SJCRH30 (cell line): ENCODE data around the gene ZNF689. TPM values are rescaled to one million over a fixed set of nuclear protein-coding genes. Genes with fewer than 3 reads are reported as not detected.
"Not testable (repeated sequence)": the region's sequence is repeated elsewhere in the genome, so short reads cannot be mapped to it uniquely, and the experiment has no call there.

Source experiments
- DNase-seq, 2 experiments: peaks; one replicate each; pipeline ENCODE4 v3.0.0-alpha.2; 2015 to 2020
- H3K27ac ChIP-seq: fragments of 250-450 bp; sonication (Bioruptor Pico); 2 replicates; pipeline ENCODE4 v1.5.1; 2020; ENCODE audit warnings: mild to moderate bottlenecking, moderate library complexity
- H3K27me3 ChIP-seq: fragments of 250-450 bp; sonication (Bioruptor Pico); 2 replicates; pipeline ENCODE4 v1.5.1; 2020; ENCODE audit warnings: mild to moderate bottlenecking, moderate library complexity
- H3K36me3 ChIP-seq: fragments of 250-450 bp; sonication (Bioruptor Pico); 2 replicates; pipeline ENCODE4 v1.5.1; 2020; ENCODE audit warnings: mild to moderate bottlenecking, moderate library complexity
- H3K4me1 ChIP-seq: fragments of 250-450 bp; sonication (Bioruptor Pico); 2 replicates; pipeline ENCODE4 v1.5.1; 2020; ENCODE audit warnings: mild to moderate bottlenecking, moderate library complexity
- H3K4me3 ChIP-seq: fragments of 250-450 bp; sonication (Bioruptor Pico); 2 replicates; pipeline ENCODE4 v1.5.1; 2020; ENCODE audit warnings: mild to moderate bottlenecking, moderate library complexity
- H3K9me3 ChIP-seq: fragments of 250-450 bp; sonication (Bioruptor Pico); replicated peaks from 2 replicates; pipeline ENCODE4 v1.5.1; 2020; ENCODE audit warnings: mild to moderate bottlenecking, moderate library complexity
- total RNA-seq: library from RNA; depleted of rRNA; stranded (reverse); fragments of >200 nt; shearing (Covaris generic); gene quantifications from 2 replicates; pipeline ENCODE4 v1.2.3, GENCODE V29; 2014

The ZNF689 gene
- total RNA-seq, 1 experiment from 2014 or later: 16.4 TPM

DNA sequence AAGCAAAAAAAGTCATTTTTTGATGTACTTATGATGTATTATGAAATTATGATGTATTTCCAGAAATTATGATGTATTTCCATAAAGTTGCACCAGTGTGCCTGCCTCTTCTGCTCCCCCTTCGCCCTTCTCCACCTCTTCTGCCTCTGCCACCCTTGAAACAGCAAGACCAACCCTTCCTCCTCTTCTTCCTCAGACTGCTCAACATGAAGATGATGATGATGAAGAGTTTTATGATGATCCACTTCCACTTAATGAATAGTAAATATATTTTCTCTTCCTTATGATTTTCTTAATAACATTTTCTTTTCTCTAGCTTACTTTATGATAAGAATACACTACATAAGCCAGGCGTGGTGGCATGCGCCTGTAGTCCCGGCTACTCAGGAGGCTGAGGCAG, 17.3 kb downstream of the ZNF689 start:
- H3K4me3 ChIP-seq: no peak overlapping the region
- H3K4me1 ChIP-seq: no peaks in the 10 kb centered on the region
- 0 out of 2 replicates have a peak, but pooled peaks cover 2% of the 10 kb centered on the region for H3K9me3 ChIP-seq
- H3K36me3 ChIP-seq: no peaks in the 10 kb centered on the region
- no peaks in the 10 kb centered on the region for H3K27me3 ChIP-seq
- no peak overlapping the region for H3K27ac ChIP-seq
- no peak for DNase-seq

- not testable (repeated sequence) for H3K4me3 ChIP-seq, H3K36me3 ChIP-seq, H3K4me1 ChIP-seq, H3K27me3 ChIP-seq, DNase-seq, H3K9me3 ChIP-seq, H3K27ac ChIP-seq
Measured at GRCh38 chr16:30590869-30591268, 19.3 kb downstream of the ZNF689 start.

GRCh38 chr16:30589582-30589981, 20.6 kb downstream of the ZNF689 start:
- H3K4me3 ChIP-seq, H3K27me3 ChIP-seq, H3K4me1 ChIP-seq, H3K36me3 ChIP-seq, H3K9me3 ChIP-seq, H3K27ac ChIP-seq, DNase-seq: not testable (repeated sequence)

GRCh38 chr16:30588651-30589050, 21.5 kb downstream of the ZNF689 start:
- no peak for DNase-seq
- no peaks in the 10 kb centered on the region; the same call in 1 of the 2 replicates for H3K4me1 ChIP-seq
- no peaks in the 10 kb centered on the region for H3K27me3 ChIP-seq
- no peak overlapping the region for H3K4me3 ChIP-seq
- no peaks in the 10 kb centered on the region for H3K9me3 ChIP-seq
- no peak overlapping the region for H3K27ac ChIP-seq
- H3K36me3 ChIP-seq: peaks cover 6% of the 10 kb centered on the region

GRCh38 chr16:30585400-30586191, 24.6 kb downstream of the ZNF689 start, which contains the start of gene ZNF785:
TSS of gene ZNF785 (minus strand) at chr16:30585697. CDS start at chr16:30585611, 86 bp downstream.
- H3K4me1 ChIP-seq: no peaks in the 10 kb centered on the region; the same call in 1 of the 2 replicates
- H3K36me3 ChIP-seq: peaks cover 30% of the 10 kb centered on the region
- peak; percentile 99 to 100 for DNase-seq
- H3K27me3 ChIP-seq: no peaks in the 10 kb centered on the region
- no peaks in the 10 kb centered on the region for H3K9me3 ChIP-seq
- peak within 1 kb of the TSS; percentile 90 for H3K27ac ChIP-seq
- peak within 1 kb of the TSS; percentile 80 for H3K4me3 ChIP-seq

DNA sequence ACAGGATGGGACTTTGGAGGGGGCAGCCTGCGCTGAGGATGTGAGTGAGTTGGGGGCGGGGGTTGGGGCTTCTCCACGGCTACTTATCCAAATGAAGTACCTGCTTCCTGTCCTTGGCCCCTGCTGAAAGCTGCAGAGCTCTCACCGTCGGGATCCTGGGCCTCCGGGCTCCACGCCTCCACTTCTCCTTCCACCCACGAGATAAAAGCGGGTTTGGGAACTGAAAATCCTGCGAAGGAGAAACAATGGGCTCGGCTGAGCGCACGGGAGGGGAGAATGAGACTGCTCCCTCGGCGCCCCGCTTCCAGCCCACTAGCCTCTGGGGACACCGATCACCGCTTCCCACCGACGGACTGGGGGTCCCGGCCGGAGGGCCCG, 25.2 kb downstream of the ZNF689 start:
- peak; percentile 58 to 62 for DNase-seq
- Histone ChIP-seq H3K27ac (peak overlapping the region; percentile 90), H3K4me1 (no peaks in the 10 kb centered on the region; the same call in 1 of the 2 replicates), H3K9me3 (no peaks in the 10 kb centered on the region), H3K4me3 (peak overlapping the region; percentile 80), H3K36me3 (peaks cover 31% of the 10 kb centered on the region), H3K27me3 (no peaks in the 10 kb centered on the region)

DNA sequence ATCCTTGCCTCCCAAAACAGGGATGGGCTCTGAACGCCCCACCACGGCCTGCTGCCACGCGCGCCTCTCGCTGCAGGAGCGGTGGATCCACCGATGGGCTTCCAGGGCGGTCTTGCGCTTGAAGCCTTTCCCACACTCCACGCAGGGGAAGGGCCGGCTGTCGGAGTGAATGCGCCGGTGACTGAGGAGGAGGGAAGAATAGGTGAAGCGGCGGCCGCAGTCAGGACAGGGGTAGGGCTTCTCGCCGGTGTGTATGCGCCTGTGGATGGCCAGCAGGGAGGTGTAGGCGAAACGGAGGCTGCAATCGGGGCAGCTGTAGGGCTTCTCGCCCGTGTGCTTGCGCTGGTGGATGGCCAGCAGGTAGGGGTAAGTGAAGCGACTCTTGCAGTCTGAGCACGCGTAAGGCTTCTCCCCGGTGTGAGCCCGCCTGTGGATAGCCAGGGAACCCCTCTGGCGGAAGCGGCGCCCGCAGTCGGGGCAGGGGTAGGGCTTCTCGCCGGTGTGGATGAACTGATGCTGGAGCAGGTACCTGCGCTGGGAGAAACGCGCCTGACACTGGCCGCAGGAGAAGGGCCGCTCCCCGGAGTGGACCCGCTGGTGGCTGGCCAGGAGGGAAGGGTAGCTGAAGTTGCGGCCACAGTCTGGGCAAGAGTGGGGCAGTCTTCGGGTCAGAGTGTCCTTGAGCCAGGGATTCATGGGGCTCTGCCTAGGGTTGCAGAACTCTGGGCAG, 27.4 kb downstream of the ZNF689 start:
- Histone ChIP-seq H3K4me3 (no peak overlapping the region), H3K27ac (no peak overlapping the region), H3K27me3 (no peaks in the 10 kb centered on the region), H3K4me1 (no peaks in the 10 kb centered on the region; the same call in 1 of the 2 replicates), H3K36me3 (peaks cover 46% of the 10 kb centered on the region), H3K9me3 (no peaks in the 10 kb centered on the region)
- DNase-seq: no peak

GRCh38 chr16:30581457-30581856, 28.7 kb downstream of the ZNF689 start:
- Histone ChIP-seq H3K4me1 (no peaks in the 10 kb centered on the region; the same call in 1 of the 2 replicates), H3K27me3 (no peaks in the 10 kb centered on the region), H3K27ac (no peak overlapping the region), H3K4me3 (no peak overlapping the region), H3K36me3 (peaks cover 42% of the 10 kb centered on the region), H3K9me3 (no peaks in the 10 kb centered on the region)
- no peak for DNase-seq

DNA sequence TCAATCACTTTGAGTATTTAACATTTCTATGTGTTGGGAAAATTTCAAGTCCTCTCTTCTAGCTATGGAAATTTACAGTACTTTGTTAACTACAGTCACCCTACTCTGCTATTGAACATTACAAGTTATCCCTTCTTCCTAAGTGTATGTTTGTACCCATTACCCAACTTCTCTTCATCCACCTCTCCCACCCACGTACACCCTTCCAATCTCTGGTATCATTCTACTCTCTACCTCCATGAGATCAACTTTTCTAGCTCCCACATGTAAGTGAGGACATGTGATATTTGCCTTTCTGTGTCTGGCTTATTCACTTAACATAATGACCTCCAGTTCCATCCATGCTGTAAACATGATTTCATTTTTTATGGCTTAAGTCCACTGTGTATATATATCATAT, 35.5 kb downstream of the ZNF689 start:
- peaks cover 3% of the 10 kb centered on the region; the same call in 1 of the 2 replicates for H3K4me1 ChIP-seq
- no peak for DNase-seq
- no peak overlapping the region for H3K4me3 ChIP-seq
- H3K27me3 ChIP-seq: no peaks in the 10 kb centered on the region
- no peak overlapping the region for H3K27ac ChIP-seq
- H3K9me3 ChIP-seq: no peaks in the 10 kb centered on the region
- peaks cover 17% of the 10 kb centered on the region for H3K36me3 ChIP-seq

GRCh38 chr16:30571445-30572322, 38.5 kb downstream of the ZNF689 start, which contains the start of gene ZNF688:
TSS of gene ZNF688 (minus strand) at chr16:30571714. CDS start at chr16:30571629, 85 bp downstream.
- peak within 1 kb of the TSS; percentile 73 for H3K4me3 ChIP-seq

GRCh38 chr16:30570636-30571444, 39.3 kb downstream of the ZNF689 start:
- peak overlapping the region; percentile 73 for H3K4me3 ChIP-seq
- peak; percentile 59 to 69 for DNase-seq
- H3K4me1 ChIP-seq: peaks cover 3% of the 10 kb centered on the region; the same call in 1 of the 2 replicates
- H3K9me3 ChIP-seq: no peaks in the 10 kb centered on the region
- no peaks in the 10 kb centered on the region for H3K27me3 ChIP-seq
- peak overlapping the region; percentile 87 for H3K27ac ChIP-seq
- no peaks in the 10 kb centered on the region for H3K36me3 ChIP-seq

More at GRCh38 chr16:30571445-30572322, 38.5 kb downstream of the ZNF689 start, which contains the start of gene ZNF688:
- peak; percentile 96 to 97 for DNase-seq
- H3K27me3 ChIP-seq: no peaks in the 10 kb centered on the region
- no peaks in the 10 kb centered on the region for H3K36me3 ChIP-seq
- H3K4me1 ChIP-seq: peaks cover 3% of the 10 kb centered on the region; the same call in 1 of the 2 replicates
- no peaks in the 10 kb centered on the region for H3K9me3 ChIP-seq
- peak within 1 kb of the TSS; percentile 87 for H3K27ac ChIP-seq

DNA sequence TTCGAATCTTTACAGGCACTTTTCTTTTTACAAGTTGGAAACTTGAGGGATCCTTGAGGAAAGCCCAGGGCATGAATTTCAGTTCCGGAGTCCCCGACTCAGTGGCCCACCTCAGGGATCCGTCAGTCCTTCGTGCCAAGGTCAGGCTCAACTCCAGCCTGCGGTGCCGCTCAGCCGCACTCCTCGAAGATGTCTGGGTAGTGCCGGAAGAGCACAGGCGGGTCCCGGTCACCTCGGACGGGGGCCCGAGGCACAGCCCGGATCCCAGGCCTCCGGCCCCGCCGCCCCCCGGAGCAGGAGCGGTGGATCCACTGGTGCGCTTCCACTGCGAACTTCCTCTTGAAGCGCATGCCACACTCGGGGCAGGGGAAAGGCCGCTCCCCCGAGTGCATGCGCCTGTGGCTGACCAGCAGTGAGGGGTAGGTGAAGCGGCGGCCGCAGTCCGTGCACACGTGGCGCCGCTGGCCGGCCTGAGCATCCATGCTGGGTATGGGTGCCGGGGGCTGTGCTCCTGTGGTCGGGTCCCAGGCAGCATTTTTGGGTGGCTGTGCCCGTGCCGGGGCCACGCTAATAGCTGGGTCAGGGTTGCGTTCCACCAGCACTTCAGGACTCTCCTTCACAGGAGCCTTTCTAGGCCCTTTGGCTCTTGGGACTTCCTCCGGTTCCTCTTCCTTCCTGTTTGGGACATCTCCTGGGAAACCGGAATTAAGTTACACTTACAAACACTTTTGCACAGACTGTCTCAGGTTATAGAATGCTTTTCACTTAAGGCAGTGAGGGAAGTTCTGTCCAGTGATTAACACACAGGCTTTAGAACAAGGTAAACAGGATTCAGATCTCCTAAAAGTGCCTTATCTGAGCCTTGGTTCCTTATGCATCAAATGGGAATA, 40.2 kb downstream of the ZNF689 start:
- DNase-seq: no peak
- no peak overlapping the region for H3K27ac ChIP-seq
- peak overlapping the region; percentile 73; the same call in 1 of the 2 replicates for H3K4me3 ChIP-seq
- H3K36me3 ChIP-seq: no peaks in the 10 kb centered on the region
- H3K4me1 ChIP-seq: peaks cover 3% of the 10 kb centered on the region; the same call in 1 of the 2 replicates
- no peaks in the 10 kb centered on the region for H3K27me3 ChIP-seq
- no peaks in the 10 kb centered on the region for H3K9me3 ChIP-seq

- Histone ChIP-seq H3K27ac (no peak overlapping the region), H3K36me3 (no peaks in the 10 kb centered on the region), H3K27me3 (no peaks in the 10 kb centered on the region), H3K9me3 (no peaks in the 10 kb centered on the region), H3K4me3 (no peak overlapping the region), H3K4me1 (peaks cover 3% of the 10 kb centered on the region; the same call in 1 of the 2 replicates)
- DNase-seq: no peak
Measured at GRCh38 chr16:30569281-30569680, 40.9 kb downstream of the ZNF689 start.
